Uterus (tissue), 2 donors: ENCODE results near the gene ARHGAP1.

ENCODE experiments used
- POLR2A ChIP-seq, 2 donors: fragments of 450-650 bp; IDR thresholded peaks; one replicate each; pipeline ENCODE4 v1.6.1; 2016; ENCODE audit warnings: antibody characterized with exemption in 2 of 2, mild to moderate bottlenecking in 1 of 2, moderate library complexity in 1 of 2
- TF ChIP-seq, protein P1 (sequence below), 4 experiments: fragments of 200-600 bp in 2 of 4; fragments of 450-650 bp in 2 of 4; sonication (generic) in 2 of 4; IDR thresholded peaks; one replicate each; pipeline ENCODE4 v1.5.1; 2016 to 2019; ENCODE audit warnings: antibody characterized with exemption in 4 of 4, mild to moderate bottlenecking in 2 of 4, moderate library complexity in 1 of 4

DNA sequence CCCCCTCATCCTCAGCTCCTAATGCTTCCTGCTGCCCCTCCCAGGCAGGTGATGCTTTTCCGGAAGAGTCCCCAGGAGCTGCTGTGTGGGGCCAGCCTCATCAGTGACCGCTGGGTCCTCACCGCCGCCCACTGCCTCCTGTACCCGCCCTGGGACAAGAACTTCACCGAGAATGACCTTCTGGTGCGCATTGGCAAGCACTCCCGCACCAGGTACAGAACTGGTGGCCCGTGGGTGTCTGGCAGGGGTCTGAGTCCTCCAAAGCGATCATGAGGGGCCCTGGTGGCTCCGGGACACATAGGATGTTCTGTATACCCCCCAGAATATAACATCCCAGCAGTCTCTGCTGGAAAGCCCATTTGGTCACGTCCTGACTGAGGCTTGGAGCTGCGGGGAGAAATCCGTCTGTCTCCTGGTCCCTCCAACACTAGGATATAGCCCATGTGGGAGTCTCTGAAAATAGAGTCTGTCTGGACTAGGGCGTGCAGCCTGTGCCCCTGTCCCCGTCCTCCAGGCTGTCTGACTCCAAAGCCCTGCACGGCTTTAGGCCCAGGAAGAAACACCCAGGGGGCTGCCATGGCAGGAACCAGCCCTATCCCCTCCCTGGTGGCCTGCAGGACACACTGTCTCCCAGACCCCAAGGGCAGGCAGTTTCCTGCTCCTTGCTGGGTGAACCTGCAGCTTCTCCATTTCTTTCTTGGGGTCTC is 27.7 kb upstream of the ARHGAP1 start:
- TF ChIP-seq, protein P1, sequence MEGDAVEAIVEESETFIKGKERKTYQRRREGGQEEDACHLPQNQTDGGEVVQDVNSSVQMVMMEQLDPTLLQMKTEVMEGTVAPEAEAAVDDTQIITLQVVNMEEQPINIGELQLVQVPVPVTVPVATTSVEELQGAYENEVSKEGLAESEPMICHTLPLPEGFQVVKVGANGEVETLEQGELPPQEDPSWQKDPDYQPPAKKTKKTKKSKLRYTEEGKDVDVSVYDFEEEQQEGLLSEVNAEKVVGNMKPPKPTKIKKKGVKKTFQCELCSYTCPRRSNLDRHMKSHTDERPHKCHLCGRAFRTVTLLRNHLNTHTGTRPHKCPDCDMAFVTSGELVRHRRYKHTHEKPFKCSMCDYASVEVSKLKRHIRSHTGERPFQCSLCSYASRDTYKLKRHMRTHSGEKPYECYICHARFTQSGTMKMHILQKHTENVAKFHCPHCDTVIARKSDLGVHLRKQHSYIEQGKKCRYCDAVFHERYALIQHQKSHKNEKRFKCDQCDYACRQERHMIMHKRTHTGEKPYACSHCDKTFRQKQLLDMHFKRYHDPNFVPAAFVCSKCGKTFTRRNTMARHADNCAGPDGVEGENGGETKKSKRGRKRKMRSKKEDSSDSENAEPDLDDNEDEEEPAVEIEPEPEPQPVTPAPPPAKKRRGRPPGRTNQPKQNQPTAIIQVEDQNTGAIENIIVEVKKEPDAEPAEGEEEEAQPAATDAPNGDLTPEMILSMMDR (IDR thresholded peaks at IDR 0.05): no peak
- TF ChIP-seq POLR2A (IDR thresholded peaks at IDR 0.05): no peak
